ENCODE measurements around the gene IRS4.

IRS4 gene

GRCh38 chrX:108736509-108737479, at the start of gene IRS4 (continued):
- TF ChIP-seq ZNF639 (tag by site-specific recombination; IDR thresholded peaks at IDR 0.05) (no peak), BCL11B (tag by site-specific recombination; IDR thresholded peaks at IDR 0.05; ENCODE audit: low read depth) (0 out of 2 replicates have a peak, but pooled peaks have one; percentile 12), ZNF664 (tag by site-specific recombination; IDR thresholded peaks at IDR 0.05) (no peak), ZNF776 (tag by site-specific recombination; IDR thresholded peaks at IDR 0.05; ENCODE audit: borderline replicate concordance) (no peak), ZNF600 (tag by site-specific recombination; IDR thresholded peaks at IDR 0.05) (no peak; the same call in none of the 2 replicates), ZNF157 (tag by site-specific recombination; IDR thresholded peaks at IDR 0.05) (no peak), GLIS1 (tag by site-specific recombination; IDR thresholded peaks at IDR 0.05) (peak; percentile 72), ZNF202 (tag by site-specific recombination; IDR thresholded peaks at IDR 0.05; ENCODE audit: borderline replicate concordance) (no peak), HOXC10 (CRISPR knock-in tag; IDR thresholded peaks at IDR 0.05) (no peak), ZNF561 (tag by site-specific recombination; IDR thresholded peaks at IDR 0.05; ENCODE audit: borderline replicate concordance) (no peak), ZNF548 (tag by site-specific recombination; IDR thresholded peaks at IDR 0.05) (no peak), ZNF521 (tag by site-specific recombination; IDR thresholded peaks at IDR 0.05) (no peak), ZNF223 (tag by site-specific recombination; IDR thresholded peaks at IDR 0.05) (no peak), IKZF3 (tag by site-specific recombination; IDR thresholded peaks at IDR 0.05) (peak; percentile 72), ZNF426 (tag by site-specific recombination; IDR thresholded peaks at IDR 0.05) (no peak), ZNF2 (tag by site-specific recombination; IDR thresholded peaks at IDR 0.05) (peak; percentile 45; the same call in 1 of the 2 replicates), ZNF398 (tag by site-specific recombination; IDR thresholded peaks at IDR 0.05) (peak; percentile 79), ZNF239 (tag by site-specific recombination; IDR thresholded peaks at IDR 0.05) (no peak), ZNF692 (tag by site-specific recombination; IDR thresholded peaks at IDR 0.05) (no peak), ZNF341 (tag by site-specific recombination; IDR thresholded peaks at IDR 0.05; ENCODE audit: low read depth) (peak; percentile 85), ZIC2 (tag by site-specific recombination; IDR thresholded peaks at IDR 0.05) (peak; percentile 85), ZBTB21 (tag by site-specific recombination; IDR thresholded peaks at IDR 0.05) (no peak), KLF16 (tag by site-specific recombination; IDR thresholded peaks at IDR 0.05) (peak; percentile 53; the same call in 1 of the 2 replicates), SALL2 (tag by site-specific recombination; IDR thresholded peaks at IDR 0.05; ENCODE audit: borderline replicate concordance) (no peak), ZNF558 (tag by site-specific recombination; IDR thresholded peaks at IDR 0.05) (no peak), ZNF654 (tag by site-specific recombination; IDR thresholded peaks at IDR 0.05; ENCODE audit: low read depth) (no peak), ZNF580 (tag by site-specific recombination; IDR thresholded peaks at IDR 0.05) (no peak), PBX3 (CRISPR knock-in tag; IDR thresholded peaks at IDR 0.05) (no peak)
- TF ChIP-seq, protein P1, sequence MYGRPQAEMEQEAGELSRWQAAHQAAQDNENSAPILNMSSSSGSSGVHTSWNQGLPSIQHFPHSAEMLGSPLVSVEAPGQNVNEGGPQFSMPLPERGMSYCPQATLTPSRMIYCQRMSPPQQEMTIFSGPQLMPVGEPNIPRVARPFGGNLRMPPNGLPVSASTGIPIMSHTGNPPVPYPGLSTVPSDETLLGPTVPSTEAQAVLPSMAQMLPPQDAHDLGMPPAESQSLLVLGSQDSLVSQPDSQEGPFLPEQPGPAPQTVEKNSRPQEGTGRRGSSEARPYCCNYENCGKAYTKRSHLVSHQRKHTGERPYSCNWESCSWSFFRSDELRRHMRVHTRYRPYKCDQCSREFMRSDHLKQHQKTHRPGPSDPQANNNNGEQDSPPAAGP (tag by site-specific recombination; IDR thresholded peaks at IDR 0.05), result peak; percentile 28; the same call in 1 of the 2 replicates
- TF ChIP-seq, protein P2, sequence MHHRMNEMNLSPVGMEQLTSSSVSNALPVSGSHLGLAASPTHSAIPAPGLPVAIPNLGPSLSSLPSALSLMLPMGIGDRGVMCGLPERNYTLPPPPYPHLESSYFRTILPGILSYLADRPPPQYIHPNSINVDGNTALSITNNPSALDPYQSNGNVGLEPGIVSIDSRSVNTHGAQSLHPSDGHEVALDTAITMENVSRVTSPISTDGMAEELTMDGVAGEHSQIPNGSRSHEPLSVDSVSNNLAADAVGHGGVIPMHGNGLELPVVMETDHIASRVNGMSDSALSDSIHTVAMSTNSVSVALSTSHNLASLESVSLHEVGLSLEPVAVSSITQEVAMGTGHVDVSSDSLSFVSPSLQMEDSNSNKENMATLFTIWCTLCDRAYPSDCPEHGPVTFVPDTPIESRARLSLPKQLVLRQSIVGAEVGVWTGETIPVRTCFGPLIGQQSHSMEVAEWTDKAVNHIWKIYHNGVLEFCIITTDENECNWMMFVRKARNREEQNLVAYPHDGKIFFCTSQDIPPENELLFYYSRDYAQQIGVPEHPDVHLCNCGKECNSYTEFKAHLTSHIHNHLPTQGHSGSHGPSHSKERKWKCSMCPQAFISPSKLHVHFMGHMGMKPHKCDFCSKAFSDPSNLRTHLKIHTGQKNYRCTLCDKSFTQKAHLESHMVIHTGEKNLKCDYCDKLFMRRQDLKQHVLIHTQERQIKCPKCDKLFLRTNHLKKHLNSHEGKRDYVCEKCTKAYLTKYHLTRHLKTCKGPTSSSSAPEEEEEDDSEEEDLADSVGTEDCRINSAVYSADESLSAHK (tag by site-specific recombination; IDR thresholded peaks at IDR 0.05), result peak; percentile 62
